C4-2B (cell line): ENCODE results near the gene ZCCHC17.
A peak's percentile ranks its signal among the peaks of the same experiment; 100 is the strongest.

Experiments used
- H3K27ac ChIP-seq: fragments of 450-650 bp; 2 replicates; pipeline ENCODE4 v1.5.1; 2017
- ZFX ChIP-seq: fragments of 450-650 bp; IDR thresholded peaks from 2 replicates; pipeline ENCODE4 v1.6.1; 2017
- TF ChIP-seq, protein P1 (sequence below): fragments of 450-650 bp; conservative IDR thresholded peaks from 2 replicates; pipeline ENCODE4 v1.5.1; 2017; ENCODE audit warnings: mild to moderate bottlenecking

ZCCHC17 gene

DNA sequence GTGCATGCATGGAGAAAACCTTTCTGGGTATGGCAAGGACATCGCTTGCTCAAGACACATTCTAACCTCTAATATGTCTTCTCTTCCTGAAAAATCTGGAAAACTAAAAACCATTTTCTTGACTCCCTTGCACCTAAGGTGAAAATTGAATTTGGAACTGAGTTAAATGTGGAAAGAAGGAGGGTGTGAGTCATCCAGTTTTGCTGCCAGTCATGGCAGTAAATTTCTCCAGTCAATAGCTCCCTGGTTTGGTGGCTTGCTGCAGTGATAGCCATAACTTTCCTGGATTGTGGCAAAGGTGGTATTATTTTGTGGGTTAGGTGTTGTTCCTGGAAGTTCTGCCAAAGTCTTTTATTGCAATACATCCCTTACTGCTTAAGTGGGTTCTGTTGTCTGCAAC lies 2.5 kb downstream of the ZCCHC17 start:
- TF ChIP-seq, protein P1, sequence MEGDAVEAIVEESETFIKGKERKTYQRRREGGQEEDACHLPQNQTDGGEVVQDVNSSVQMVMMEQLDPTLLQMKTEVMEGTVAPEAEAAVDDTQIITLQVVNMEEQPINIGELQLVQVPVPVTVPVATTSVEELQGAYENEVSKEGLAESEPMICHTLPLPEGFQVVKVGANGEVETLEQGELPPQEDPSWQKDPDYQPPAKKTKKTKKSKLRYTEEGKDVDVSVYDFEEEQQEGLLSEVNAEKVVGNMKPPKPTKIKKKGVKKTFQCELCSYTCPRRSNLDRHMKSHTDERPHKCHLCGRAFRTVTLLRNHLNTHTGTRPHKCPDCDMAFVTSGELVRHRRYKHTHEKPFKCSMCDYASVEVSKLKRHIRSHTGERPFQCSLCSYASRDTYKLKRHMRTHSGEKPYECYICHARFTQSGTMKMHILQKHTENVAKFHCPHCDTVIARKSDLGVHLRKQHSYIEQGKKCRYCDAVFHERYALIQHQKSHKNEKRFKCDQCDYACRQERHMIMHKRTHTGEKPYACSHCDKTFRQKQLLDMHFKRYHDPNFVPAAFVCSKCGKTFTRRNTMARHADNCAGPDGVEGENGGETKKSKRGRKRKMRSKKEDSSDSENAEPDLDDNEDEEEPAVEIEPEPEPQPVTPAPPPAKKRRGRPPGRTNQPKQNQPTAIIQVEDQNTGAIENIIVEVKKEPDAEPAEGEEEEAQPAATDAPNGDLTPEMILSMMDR, result no peak
- TF ChIP-seq ZFX, result no peak

GRCh38 chr1:31300193-31300592 lies 3.4 kb downstream of the ZCCHC17 start:
- TF ChIP-seq ZFX, result no peak
- TF ChIP-seq, protein P1, result no peak
- no peak overlapping the region for H3K27ac ChIP-seq

More for the DNA sequence above, 2.5 kb downstream of the ZCCHC17 start:
- H3K27ac ChIP-seq, result no peak overlapping the region

GRCh38 chr1:31302709-31303441 lies 6.0 kb downstream of the ZCCHC17 start:
- H3K27ac ChIP-seq, result no peak overlapping the region
- TF ChIP-seq, protein P1, result no peak
- TF ChIP-seq ZFX, result no peak

DNA sequence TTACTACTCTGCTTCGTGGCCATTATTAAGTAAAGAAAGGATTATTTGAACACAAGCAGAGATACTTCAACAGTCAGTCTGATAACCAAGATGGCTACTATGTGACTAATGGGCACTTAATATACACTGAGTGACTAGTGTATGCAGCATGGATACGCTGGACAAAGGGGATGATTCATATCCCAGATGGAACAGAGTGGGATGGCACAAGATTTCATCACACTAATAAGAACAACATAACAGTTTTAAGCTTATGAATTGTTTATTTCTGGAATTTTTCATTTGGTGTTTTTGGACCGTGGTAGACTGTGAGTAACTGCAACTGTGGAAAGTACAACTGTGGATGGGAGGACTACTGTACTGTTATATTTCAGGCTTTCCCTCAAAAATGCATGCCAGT lies 9.4 kb downstream of the ZCCHC17 start:
- H3K27ac ChIP-seq, result no peak overlapping the region
- no peak for TF ChIP-seq ZFX
- TF ChIP-seq, protein P1, result no peak

GRCh38 chr1:31308036-31308435 lies 11.2 kb downstream of the ZCCHC17 start:
- TF ChIP-seq ZFX, result no peak
- TF ChIP-seq, protein P1, result no peak
- peak overlapping the region; percentile 22; the same call in 1 of the 2 replicates for H3K27ac ChIP-seq

- H3K27ac ChIP-seq, result no peak overlapping the region
- TF ChIP-seq, protein P1, result no peak
- no peak for TF ChIP-seq ZFX
Measured at GRCh38 chr1:31310198-31310597, 13.4 kb downstream of the ZCCHC17 start.

DNA sequence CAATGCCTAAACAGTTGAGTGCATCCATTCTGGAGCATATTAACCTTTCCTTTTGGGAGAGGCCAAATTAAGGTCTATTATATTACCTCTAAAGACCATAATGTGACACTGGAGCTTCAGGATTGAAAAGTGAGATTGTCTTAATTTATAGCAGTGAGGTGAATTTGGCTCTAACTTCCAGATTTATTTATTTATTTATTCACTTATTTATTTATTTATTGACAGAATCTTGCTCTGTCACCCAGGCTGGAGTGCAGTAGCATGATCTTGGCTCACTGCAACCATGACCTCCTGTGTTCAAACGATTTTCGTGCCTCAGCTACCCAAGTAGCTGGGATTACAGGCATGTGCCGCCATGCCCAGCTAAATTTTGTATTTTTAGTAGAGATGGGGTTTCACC lies 19.1 kb downstream of the ZCCHC17 start:
- TF ChIP-seq, protein P1, result no peak
- TF ChIP-seq ZFX, result no peak

More for the DNA sequence above, 19.1 kb downstream of the ZCCHC17 start:
- no peak overlapping the region for H3K27ac ChIP-seq
